HFF-Myc (cell line): Measurements from ENCODE around the gene EEFSEC.
A peak's percentile ranks its signal among the peaks of the same experiment; 100 is the strongest.
"Not testable (repeated sequence)": the region's sequence is repeated elsewhere in the genome, so short reads cannot be mapped to it uniquely, and the experiment has no call there.

Source experiments
- DNase-seq: peaks from one replicate; pipeline ENCODE4 v3.0.0-alpha.2; 2011; ENCODE audit warnings: low read depth; ENCODE audit errors: extremely low read depth
- H3K4me3 ChIP-seq: replicated peaks from 2 replicates; pipeline ENCODE4 v1.5.1; 2011; ENCODE audit warnings: low read depth, mild to moderate bottlenecking, control low read depth, low read length
- TF ChIP-seq, protein P1 (sequence below): IDR thresholded peaks from 2 replicates; pipeline ENCODE4 v1.5.1; 2012; ENCODE audit warnings: mild to moderate bottlenecking, low read depth, low read length, control low read depth; ENCODE audit errors: missing control alignments

Gene EEFSEC

GRCh38 chr3:128152419-128153155 is 694 bp upstream of the EEFSEC start:
- TF ChIP-seq, protein P1, sequence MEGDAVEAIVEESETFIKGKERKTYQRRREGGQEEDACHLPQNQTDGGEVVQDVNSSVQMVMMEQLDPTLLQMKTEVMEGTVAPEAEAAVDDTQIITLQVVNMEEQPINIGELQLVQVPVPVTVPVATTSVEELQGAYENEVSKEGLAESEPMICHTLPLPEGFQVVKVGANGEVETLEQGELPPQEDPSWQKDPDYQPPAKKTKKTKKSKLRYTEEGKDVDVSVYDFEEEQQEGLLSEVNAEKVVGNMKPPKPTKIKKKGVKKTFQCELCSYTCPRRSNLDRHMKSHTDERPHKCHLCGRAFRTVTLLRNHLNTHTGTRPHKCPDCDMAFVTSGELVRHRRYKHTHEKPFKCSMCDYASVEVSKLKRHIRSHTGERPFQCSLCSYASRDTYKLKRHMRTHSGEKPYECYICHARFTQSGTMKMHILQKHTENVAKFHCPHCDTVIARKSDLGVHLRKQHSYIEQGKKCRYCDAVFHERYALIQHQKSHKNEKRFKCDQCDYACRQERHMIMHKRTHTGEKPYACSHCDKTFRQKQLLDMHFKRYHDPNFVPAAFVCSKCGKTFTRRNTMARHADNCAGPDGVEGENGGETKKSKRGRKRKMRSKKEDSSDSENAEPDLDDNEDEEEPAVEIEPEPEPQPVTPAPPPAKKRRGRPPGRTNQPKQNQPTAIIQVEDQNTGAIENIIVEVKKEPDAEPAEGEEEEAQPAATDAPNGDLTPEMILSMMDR = no peak
- peak overlapping the region; percentile 88 for H3K4me3 ChIP-seq
- DNase-seq = no peak

- DNase-seq = not testable (repeated sequence)
- H3K4me3 ChIP-seq = peak overlapping the region; percentile 88
Observed at GRCh38 chr3:128154354-128154753, 1.1 kb downstream of the EEFSEC start.

- TF ChIP-seq, protein P1 = no peak
- DNase-seq = no peak
- no peak overlapping the region for H3K4me3 ChIP-seq
Observed at GRCh38 chr3:128155616-128156360, 2.5 kb downstream of the EEFSEC start.

DNA sequence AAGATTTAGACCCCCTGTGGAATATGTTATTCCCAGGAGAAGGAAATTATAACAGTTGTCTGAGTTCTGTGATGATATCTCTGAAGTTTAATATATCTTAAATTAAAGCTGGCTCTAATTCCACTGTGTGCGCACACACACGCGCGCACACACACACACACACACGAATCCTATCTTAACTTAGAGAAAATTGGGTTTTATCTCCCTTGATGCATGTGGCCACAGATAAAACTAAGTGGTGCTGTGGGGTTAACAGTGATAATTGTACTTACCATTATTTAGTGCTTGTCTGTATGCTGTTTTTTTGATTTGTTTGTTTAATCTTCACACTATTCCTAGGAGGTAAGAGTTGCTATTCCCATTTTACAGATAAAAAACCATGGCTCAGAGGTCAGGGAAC is 7.4 kb downstream of the EEFSEC start:
- TF ChIP-seq, protein P1 = no peak
- DNase-seq = no peak
- H3K4me3 ChIP-seq = no peak overlapping the region

DNA sequence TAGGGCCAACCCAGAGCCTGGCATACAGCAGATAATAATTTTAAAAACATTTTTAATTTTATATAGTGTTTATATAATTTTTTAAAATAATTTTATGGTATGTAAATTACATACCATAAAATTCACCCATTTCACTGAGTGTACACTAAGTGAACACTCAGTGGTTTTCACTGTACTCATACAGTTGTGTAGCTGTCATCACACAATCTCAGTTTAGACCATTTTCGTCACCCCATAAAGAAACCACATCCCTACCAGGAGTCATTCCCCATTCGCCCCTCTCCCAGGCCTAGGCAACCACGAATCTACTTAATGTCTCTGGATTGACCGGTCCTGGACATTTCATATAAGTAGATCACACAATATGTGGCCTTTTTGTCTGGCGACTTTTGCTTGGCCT is 10.2 kb downstream of the EEFSEC start:
- TF ChIP-seq, protein P1 = no peak
- DNase-seq = no peak
- no peak overlapping the region for H3K4me3 ChIP-seq

DNA sequence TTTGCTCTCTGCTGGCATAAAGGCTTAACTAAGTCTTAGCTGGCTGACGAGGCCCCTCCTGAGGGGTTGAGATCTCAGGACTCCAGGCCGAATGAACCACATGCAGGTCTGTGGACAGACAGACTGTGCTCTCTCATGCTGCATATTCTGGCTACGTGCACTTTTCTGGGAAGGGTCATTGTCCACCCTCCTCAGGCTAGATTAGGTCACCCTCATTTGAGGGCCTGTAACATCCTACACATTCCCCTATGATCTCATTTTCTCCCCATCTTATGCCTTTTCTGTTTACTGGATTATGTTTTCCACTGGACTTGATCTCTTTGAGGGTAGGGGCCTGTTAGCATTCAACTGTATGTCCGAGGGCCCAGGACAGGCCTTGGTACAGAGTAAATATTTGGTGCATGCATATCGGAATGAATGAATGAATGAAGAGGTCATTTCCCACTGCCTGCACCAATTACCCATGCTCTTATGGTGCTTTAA is 13.7 kb downstream of the EEFSEC start:
- no peak for DNase-seq
- TF ChIP-seq, protein P1 = no peak
- no peak overlapping the region for H3K4me3 ChIP-seq

DNA sequence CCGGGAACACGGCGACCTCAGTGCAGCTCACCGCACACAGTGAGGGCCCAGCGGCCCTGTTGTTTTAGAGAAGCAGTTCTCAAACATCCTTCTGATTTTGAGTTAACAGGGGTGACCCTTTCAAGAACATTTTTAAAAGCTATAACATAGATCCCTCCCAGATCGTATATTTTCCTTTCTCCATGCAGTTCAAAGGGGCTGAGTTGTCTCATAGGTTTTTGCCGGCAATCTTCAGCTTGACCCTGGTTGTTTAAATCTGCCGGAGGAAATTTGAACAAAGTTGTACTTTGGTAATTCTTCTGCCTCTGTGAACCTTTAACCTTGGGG is 14.3 kb downstream of the EEFSEC start:
- H3K4me3 ChIP-seq = no peak overlapping the region
- DNase-seq = no peak

More for the DNA sequence above, 14.3 kb downstream of the EEFSEC start:
- TF ChIP-seq, protein P1 = no peak
